ENCODE results near the gene DRG2. TPM values are rescaled to one million over a fixed set of nuclear protein-coding genes. Genes with fewer than 3 reads are reported as not detected.
A peak's percentile ranks its signal among the peaks of the same experiment; 100 is the strongest.

The DRG2 gene
- total and polyA plus RNA-seq, 9 of the 15 experiments (the other 6 are each of a cell fraction or from before 2014, with no cell fraction given), result 6.6 to 36.7 (median 26.1) TPM

- no peak for TF ChIP-seq RREB1 (CRISPR knock-in tag; IDR thresholded peaks at IDR 0.05)
- no peak for TF ChIP-seq ZNF639 (CRISPR knock-in tag; conservative IDR thresholded peaks at IDR 0.05 in 1 of 2, IDR thresholded peaks at IDR 0.05 in 1 of 2)
- TF ChIP-seq PKNOX1 (IDR thresholded peaks at IDR 0.05), result 0 out of 2 replicates have a peak, but pooled peaks have one; percentile 19
- 0 out of 4 replicates have a peak, but pooled peaks of 1 of the 2 experiments have one; percentile 17 for TF ChIP-seq KDM1A (IDR thresholded peaks at IDR 0.05)
- TF ChIP-seq ZBTB11 (CRISPR knock-in tag; IDR thresholded peaks at IDR 0.05), result no peak
- TF ChIP-seq HDGF (IDR thresholded peaks at IDR 0.05), result no peak
- TF ChIP-seq HCFC1 (IDR thresholded peaks at IDR 0.05; ENCODE audit: low read depth, low read length), result no peak
- TF ChIP-seq MAFK (IDR thresholded peaks at IDR 0.05; ENCODE audit: low read length), result peak; percentile 67
- no peak for TF ChIP-seq ZNF253 (CRISPR knock-in tag; conservative IDR thresholded peaks at IDR 0.05)
- no peak for TF ChIP-seq RAD21 (CRISPR knock-in tag; conservative IDR thresholded peaks at IDR 0.05 in 1 of 2, IDR thresholded peaks at IDR 0.05 in 1 of 2)
- no peak for TF ChIP-seq ZNF583 (CRISPR knock-in tag; IDR thresholded peaks at IDR 0.05)
- no peak for TF ChIP-seq MTA1 (IDR thresholded peaks at IDR 0.05; ENCODE audit: borderline replicate concordance)
- TF ChIP-seq ARID1B (IDR thresholded peaks at IDR 0.05), result peak; percentile 43; the same call in 1 of the 2 replicates
- peak; percentile 39; the same call in 1 of the 2 replicates for TF ChIP-seq SMARCA4 (IDR thresholded peaks at IDR 0.05)
Observed at GRCh38 chr17:18074566-18075272, 13.0 kb upstream of the DRG2 start (continued).
